ENCODE measurements around the gene SMIM10L1.

Gene SMIM10L1

DNA sequence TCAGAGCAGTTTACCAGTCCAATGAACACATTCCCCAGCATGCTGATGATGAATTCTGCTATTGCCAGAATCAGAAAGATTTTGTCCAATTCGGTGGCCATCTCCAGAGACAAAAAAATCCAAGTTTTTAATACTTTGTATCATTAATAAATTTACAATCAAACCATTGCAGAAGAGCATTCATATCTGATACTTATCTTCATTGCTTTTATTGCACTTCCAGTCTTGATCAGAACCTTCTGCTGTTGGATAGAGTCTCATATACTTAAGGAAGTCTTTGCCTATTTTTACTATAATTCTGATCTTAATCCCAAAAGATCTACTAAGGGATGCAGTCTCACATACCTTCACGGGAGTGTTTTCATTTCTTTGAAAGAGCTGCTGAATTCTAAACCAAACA is 15.8 kb downstream of the SMIM10L1 start, which contains the start of gene TAS2R42:
TAS2R42 (minus strand) TSS at position 101 of the 400 bp plus-strand sequence; CDS start at position 101, 0 bp downstream.
- DNase-seq (ENCODE audit: low read depth) = no peak

DNA sequence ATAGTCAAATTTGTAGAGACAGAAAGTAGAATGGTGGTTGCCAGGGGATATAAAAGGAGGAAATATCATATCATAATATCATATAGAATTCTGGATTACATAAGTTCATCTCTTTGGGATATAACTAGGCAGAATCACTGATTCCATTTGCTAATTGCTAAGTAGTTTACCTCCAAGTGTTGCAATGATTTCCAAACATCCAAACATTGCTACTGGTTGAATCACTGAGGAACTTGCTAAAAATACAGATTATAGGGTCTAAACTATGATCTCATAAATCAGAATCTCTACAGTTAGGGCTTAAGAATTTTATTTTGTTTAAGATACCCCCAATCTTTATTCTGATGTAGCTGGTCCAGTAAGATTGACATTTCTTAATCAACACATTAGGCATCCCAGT is 31.8 kb downstream of the SMIM10L1 start:
- no peak for DNase-seq (ENCODE audit: low read depth)

DNA sequence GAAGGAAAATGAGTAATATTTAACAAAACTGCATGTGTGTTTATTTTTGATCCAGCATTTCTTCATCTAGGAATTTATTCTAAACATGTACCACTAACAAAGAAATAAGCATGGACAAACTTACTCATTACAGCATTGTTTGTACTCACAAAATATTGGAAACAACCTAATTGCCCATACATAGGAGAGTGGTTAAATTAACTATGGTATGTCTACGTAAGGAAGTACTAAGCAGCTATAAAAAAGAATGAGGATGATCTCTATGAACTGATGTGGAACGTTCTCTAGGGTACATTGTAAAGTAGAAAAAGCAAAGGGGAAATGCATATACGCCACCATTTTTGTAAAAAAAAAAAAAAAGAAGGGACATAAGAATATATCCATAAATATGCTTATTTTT is 33.2 kb downstream of the SMIM10L1 start:
- no peak for DNase-seq (ENCODE audit: low read depth)

DNA sequence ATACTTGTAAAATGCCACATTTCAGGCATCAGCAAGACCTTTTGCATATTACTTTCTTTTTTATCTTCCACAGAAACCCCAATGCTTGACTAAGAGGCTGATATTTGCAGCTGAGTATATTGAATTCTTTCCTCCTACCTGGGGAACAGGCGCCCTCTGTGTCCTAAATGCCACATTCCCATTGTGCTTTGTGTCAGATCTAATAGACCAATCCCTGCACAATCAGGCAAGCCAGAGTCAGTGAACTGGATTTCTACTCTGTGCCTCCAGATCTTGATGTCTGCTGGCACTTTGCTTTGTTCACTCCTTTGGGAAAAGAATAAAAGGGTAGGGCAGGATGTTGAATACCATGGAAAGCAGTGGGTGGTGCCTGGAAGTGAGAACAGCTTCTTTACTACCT is 38.1 kb downstream of the SMIM10L1 start:
- no peak for DNase-seq (ENCODE audit: low read depth)

All from stimulated activated CD8-positive, alpha-beta memory T cell treated with anti-CD3 and anti-CD28 coated beads, Interleukin-15, amount 100 ng/mL, for 24 hours (primary cell).